ENCODE results near the gene LRP4.

DNA sequence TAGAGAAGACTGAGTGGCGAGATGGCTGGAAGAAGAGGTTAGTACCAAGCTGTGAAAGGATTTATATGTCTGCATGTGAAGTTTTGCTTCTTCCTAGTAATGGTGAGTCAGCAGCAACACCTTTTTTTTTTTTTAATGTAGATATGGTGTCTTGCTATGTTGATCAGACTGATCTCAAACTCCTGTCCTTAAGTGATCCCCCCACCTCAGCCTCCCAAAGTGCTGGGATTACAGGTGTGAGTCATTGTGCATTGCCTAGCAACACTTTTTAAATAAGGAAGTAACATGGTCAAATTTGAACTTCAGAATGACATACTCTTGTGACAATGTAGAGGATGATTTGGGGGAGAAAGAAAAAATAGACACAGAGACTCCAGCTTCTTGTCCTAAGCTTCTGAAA lies 11.7 kb upstream of the LRP4 start:
- TF ChIP-seq, protein P1, sequence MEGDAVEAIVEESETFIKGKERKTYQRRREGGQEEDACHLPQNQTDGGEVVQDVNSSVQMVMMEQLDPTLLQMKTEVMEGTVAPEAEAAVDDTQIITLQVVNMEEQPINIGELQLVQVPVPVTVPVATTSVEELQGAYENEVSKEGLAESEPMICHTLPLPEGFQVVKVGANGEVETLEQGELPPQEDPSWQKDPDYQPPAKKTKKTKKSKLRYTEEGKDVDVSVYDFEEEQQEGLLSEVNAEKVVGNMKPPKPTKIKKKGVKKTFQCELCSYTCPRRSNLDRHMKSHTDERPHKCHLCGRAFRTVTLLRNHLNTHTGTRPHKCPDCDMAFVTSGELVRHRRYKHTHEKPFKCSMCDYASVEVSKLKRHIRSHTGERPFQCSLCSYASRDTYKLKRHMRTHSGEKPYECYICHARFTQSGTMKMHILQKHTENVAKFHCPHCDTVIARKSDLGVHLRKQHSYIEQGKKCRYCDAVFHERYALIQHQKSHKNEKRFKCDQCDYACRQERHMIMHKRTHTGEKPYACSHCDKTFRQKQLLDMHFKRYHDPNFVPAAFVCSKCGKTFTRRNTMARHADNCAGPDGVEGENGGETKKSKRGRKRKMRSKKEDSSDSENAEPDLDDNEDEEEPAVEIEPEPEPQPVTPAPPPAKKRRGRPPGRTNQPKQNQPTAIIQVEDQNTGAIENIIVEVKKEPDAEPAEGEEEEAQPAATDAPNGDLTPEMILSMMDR (IDR thresholded peaks at IDR 0.05; ENCODE audit: low read length): no peak
- no peak for TF ChIP-seq EZH2phosphoT487 (IDR thresholded peaks at IDR 0.05; ENCODE audit: low read length)
- TF ChIP-seq EZH2 (optimal IDR thresholded peaks at IDR 0.05; ENCODE audit: low read depth, low read length): no peak
